ENCODE results near the gene SESN1. TPM values are rescaled to one million over a fixed set of nuclear protein-coding genes. Genes with fewer than 3 reads are reported as not detected.

The SESN1 gene
- polyA plus RNA-seq, 3 donors = 1.8 to 21.0 (median 3.1) TPM

DNA sequence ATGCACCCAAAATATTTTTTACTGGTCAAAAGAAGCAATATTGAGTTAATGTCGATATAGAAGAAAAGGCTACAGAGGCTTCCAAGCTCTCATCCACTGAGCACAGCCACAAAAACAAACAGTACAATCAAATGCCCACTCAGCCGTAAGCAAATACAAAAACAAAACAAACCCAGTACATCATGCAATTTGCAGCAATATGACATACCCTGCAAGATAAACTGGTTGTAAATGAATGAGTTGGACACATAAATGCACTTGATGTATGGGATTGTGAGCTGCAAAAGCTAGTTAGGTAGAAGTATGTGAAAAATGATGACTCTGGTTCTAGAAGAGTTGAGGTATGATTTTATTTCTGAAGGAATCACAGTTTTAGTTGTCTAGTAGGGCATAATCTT is 83.9 kb downstream of the SESN1 start:
- no CpG with 5 or more reads among the region's 2 CpGs for WGBS (ENCODE audit: insufficient coverage)
- Mint-ChIP-seq H3K9me3 (no peaks in the 10 kb centered on the region), H3K27me3 (ENCODE audit: low read depth in 3 of 3) (peaks cover 0 to 2% (median 0%) of the 10 kb centered on the region in 3 donors), H3K4me1 (peaks cover 49% of the 10 kb centered on the region), H3K4me3 (no peak overlapping the region), H3K27ac (no peak overlapping the region), H3K36me3 (peaks cover 0 to 1% of the 10 kb centered on the region in 2 donors)
- peaks cover 3% of the 10 kb centered on the region for H3K79me2 ChIP-seq (ENCODE audit: insufficient read depth, low read length)
- no peaks in the 10 kb centered on the region for H3K27me3 ChIP-seq (ENCODE audit: control insufficient read depth in 2 of 2, insufficient read depth in 2 of 2, low read length in 2 of 2)
- H3K4me3 ChIP-seq (replicated peaks in 1 of 3; ENCODE audit: low read depth in 2 of 3, low read length in 3 of 3) = no peak overlapping the region
- H3K4me1 ChIP-seq (ENCODE audit: control insufficient read depth in 1 of 2, insufficient read depth in 2 of 2, low read length in 2 of 2) = peaks cover 21 to 22% of the 10 kb centered on the region in 2 donors
- no peak overlapping the region for H2AFZ ChIP-seq (ENCODE audit: insufficient read depth, low read depth, low read length, poor library complexity, severe bottlenecking)
- TF ChIP-seq, protein P1, sequence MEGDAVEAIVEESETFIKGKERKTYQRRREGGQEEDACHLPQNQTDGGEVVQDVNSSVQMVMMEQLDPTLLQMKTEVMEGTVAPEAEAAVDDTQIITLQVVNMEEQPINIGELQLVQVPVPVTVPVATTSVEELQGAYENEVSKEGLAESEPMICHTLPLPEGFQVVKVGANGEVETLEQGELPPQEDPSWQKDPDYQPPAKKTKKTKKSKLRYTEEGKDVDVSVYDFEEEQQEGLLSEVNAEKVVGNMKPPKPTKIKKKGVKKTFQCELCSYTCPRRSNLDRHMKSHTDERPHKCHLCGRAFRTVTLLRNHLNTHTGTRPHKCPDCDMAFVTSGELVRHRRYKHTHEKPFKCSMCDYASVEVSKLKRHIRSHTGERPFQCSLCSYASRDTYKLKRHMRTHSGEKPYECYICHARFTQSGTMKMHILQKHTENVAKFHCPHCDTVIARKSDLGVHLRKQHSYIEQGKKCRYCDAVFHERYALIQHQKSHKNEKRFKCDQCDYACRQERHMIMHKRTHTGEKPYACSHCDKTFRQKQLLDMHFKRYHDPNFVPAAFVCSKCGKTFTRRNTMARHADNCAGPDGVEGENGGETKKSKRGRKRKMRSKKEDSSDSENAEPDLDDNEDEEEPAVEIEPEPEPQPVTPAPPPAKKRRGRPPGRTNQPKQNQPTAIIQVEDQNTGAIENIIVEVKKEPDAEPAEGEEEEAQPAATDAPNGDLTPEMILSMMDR (IDR thresholded peaks at IDR 0.05) = no peak
- DNase-seq = no peak
- H3K9ac ChIP-seq (ENCODE audit: insufficient read depth, low read length, poor library complexity, severe bottlenecking) = no peak overlapping the region
- H3K36me3 ChIP-seq (replicated peaks in 1 of 2; ENCODE audit: control insufficient read depth in 1 of 2, insufficient read depth in 2 of 2, low read length in 2 of 2) = no peaks in the 10 kb centered on the region
- no peak overlapping the region for H3K27ac ChIP-seq (ENCODE audit: low read depth in 1 of 2, low read length in 2 of 2)
- H3K4me2 ChIP-seq (replicated peaks; ENCODE audit: extremely low read depth, low read length, poor library complexity, severe bottlenecking) = no peak overlapping the region
- intact Hi-C loops (cut with micrococcal nuclease) = loop anchor here (5.0 to 10.0 kb wide), 3 partner anchors 43 to 64 kb away; no protein-coding TSS in a partner anchor
- H4K20me1 ChIP-seq (ENCODE audit: insufficient read depth, low read length) = no peaks in the 10 kb centered on the region
- H3K9me3 ChIP-seq (replicated peaks in 1 of 2; ENCODE audit: control insufficient read depth in 1 of 2, insufficient read depth in 1 of 2, low read length in 2 of 2) = no peaks in the 10 kb centered on the region

- intact Hi-C loops (cut with micrococcal nuclease) = loop anchor here (5.0 to 10.0 kb wide), 3 partner anchors 43 to 65 kb away; no protein-coding TSS in a partner anchor
- Histone ChIP-seq H3K9ac (ENCODE audit: insufficient read depth, low read length, poor library complexity, severe bottlenecking) (peak overlapping the region; percentile 77), H3K79me2 (ENCODE audit: insufficient read depth, low read length) (peaks cover 3% of the 10 kb centered on the region), H3K27ac (ENCODE audit: low read depth in 1 of 2, low read length in 2 of 2) (peak overlapping the region; percentile 46 to 92), H3K4me1 (ENCODE audit: control insufficient read depth in 1 of 2, insufficient read depth in 2 of 2, low read length in 2 of 2) (peaks cover 21 to 22% of the 10 kb centered on the region in 2 donors), H3K36me3 (replicated peaks in 1 of 2; ENCODE audit: control insufficient read depth in 1 of 2, insufficient read depth in 2 of 2, low read length in 2 of 2) (no peaks in the 10 kb centered on the region), H3K4me3 (replicated peaks in 1 of 3; ENCODE audit: low read depth in 2 of 3, low read length in 3 of 3) (peak overlapping the region; percentile 78 to 99 (median 86)), H4K20me1 (ENCODE audit: insufficient read depth, low read length) (no peaks in the 10 kb centered on the region), H3K27me3 (ENCODE audit: control insufficient read depth in 2 of 2, insufficient read depth in 2 of 2, low read length in 2 of 2) (no peaks in the 10 kb centered on the region), H3K9me3 (replicated peaks in 1 of 2; ENCODE audit: control insufficient read depth in 1 of 2, insufficient read depth in 1 of 2, low read length in 2 of 2) (no peaks in the 10 kb centered on the region), H2AFZ (ENCODE audit: insufficient read depth, low read depth, low read length, poor library complexity, severe bottlenecking) (peak overlapping the region; percentile 92), H3K4me2 (replicated peaks; ENCODE audit: extremely low read depth, low read length, poor library complexity, severe bottlenecking) (peak overlapping the region; percentile 86)
- peak in 1 of 3 donors; percentile 7 for DNase-seq
- TF ChIP-seq, protein P1 (IDR thresholded peaks at IDR 0.05) = no peak
- peaks cover 0 to 1% of the 10 kb centered on the region in 2 donors for H3K36me3 Mint-ChIP-seq
- peak overlapping the region; percentile 86 to 96 (median 93) for H3K27ac Mint-ChIP-seq
- H3K4me3 Mint-ChIP-seq = peak overlapping the region; percentile 88 to 93
- WGBS (ENCODE audit: insufficient coverage) = 0% methylated on average over 3 of the region's 10 CpGs
- no peaks in the 10 kb centered on the region for H3K9me3 Mint-ChIP-seq
- H3K4me1 Mint-ChIP-seq = peaks cover 43% of the 10 kb centered on the region
- H3K27me3 Mint-ChIP-seq (ENCODE audit: low read depth in 3 of 3) = peaks cover 0 to 2% (median 0%) of the 10 kb centered on the region in 3 donors
Observed at GRCh38 chr6:109009962-109010704, 84.5 kb downstream of the SESN1 start.
